SH-SY5Y (cell line): ENCODE data around the gene ECHS1.

Experiments used
- GATA2 ChIP-seq: IDR thresholded peaks from 2 replicates; pipeline ENCODE4 v1.6.1; 2011; ENCODE audit warnings: mild to moderate bottlenecking, low read depth, low read length
- GATA3 ChIP-seq: IDR thresholded peaks from 2 replicates; pipeline ENCODE4 v1.6.1; 2011; ENCODE audit warnings: low read depth, mild to moderate bottlenecking, low read length, moderate library complexity

DNA sequence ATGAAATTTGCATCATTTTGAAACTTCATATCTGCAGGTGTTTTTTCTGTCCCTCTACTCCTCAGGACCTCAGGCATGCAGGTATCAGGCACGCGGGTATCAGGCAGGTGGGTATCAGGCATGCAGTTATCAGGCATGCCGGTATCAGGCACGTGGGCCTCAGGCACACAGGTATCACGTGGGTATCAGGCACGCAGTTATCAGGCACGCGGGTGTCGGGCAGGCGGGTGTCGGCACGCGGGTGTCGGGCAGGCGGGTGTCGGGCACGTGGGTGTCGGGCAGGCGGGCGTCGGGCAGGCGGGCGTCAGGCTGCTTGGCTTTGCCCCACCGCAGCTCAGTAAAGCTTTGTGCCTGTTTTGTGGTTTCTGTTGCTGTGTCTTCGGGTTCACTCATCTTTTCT is 42.6 kb upstream of the ECHS1 start:
- TF ChIP-seq GATA2: no peak
- no peak for TF ChIP-seq GATA3
